HG03354 (cell line): ENCODE measurements around the gene CDH4.

Experiments
- ATAC-seq: cut with Tn5 transposase; IDR thresholded peaks from one replicate; pipeline ENCODE4 v1.9.1; 2021; ENCODE audit warnings: mild to moderate bottlenecking; ENCODE audit not compliant: unreplicated experiment, poor library complexity, severe bottlenecking

The CDH4 gene

GRCh38 chr20:61621035-61621730 is 369.1 kb downstream of the CDH4 start:
- no peak for ATAC-seq

GRCh38 chr20:61621852-61622251 is 369.8 kb downstream of the CDH4 start:
- no peak for ATAC-seq

GRCh38 chr20:61623451-61623850 is 371.4 kb downstream of the CDH4 start:
- no peak for ATAC-seq

- ATAC-seq = no peak
These were observed 373.2 kb downstream of the CDH4 start for GRCh38 chr20:61625246-61625645.

GRCh38 chr20:61626412-61626811 is 374.4 kb downstream of the CDH4 start:
- no peak for ATAC-seq

- no peak for ATAC-seq
These were observed 375.8 kb downstream of the CDH4 start for GRCh38 chr20:61627791-61628415.

GRCh38 chr20:61628480-61628879 is 376.4 kb downstream of the CDH4 start:
- ATAC-seq = no peak

- ATAC-seq = no peak
These were observed 377.0 kb downstream of the CDH4 start for GRCh38 chr20:61628901-61629601.

- no peak for ATAC-seq
These were observed 377.7 kb downstream of the CDH4 start for GRCh38 chr20:61629602-61630390.

GRCh38 chr20:61630391-61630650 is 378.3 kb downstream of the CDH4 start:
- ATAC-seq = no peak

GRCh38 chr20:61630816-61631215 is 378.8 kb downstream of the CDH4 start:
- no peak for ATAC-seq

GRCh38 chr20:61631751-61632150 is 379.7 kb downstream of the CDH4 start:
- no peak for ATAC-seq

- no peak for ATAC-seq
These were observed 380.9 kb downstream of the CDH4 start for GRCh38 chr20:61633004-61633403.

- ATAC-seq = no peak
These were observed 382.5 kb downstream of the CDH4 start for GRCh38 chr20:61634376-61635145.

GRCh38 chr20:61635721-61636455 is 383.8 kb downstream of the CDH4 start:
- no peak for ATAC-seq

- ATAC-seq = no peak
These were observed 384.6 kb downstream of the CDH4 start for GRCh38 chr20:61636531-61637116.

GRCh38 chr20:61638802-61639585 is 386.9 kb downstream of the CDH4 start:
- ATAC-seq = no peak
